Tibial nerve (tissue), 4 donors: ENCODE data around the gene VCAM1. TPM values are rescaled to one million over a fixed set of nuclear protein-coding genes. Genes with fewer than 3 reads are reported as not detected.

Experiments
- DNase-seq, 2 donors: peaks; one replicate each; pipeline ENCODE4 v3.0.0-alpha.2; 2019; ENCODE audit warnings: low spot score in 2 of 2
- H3K27ac ChIP-seq, 4 donors: fragments of 200-600 bp; sonication (generic) in 3 of 4; one replicate each; pipeline ENCODE4 v1.5.1; 2017 to 2019; ENCODE audit warnings: mild to moderate bottlenecking in 1 of 4
- H3K27me3 ChIP-seq, 2 donors: fragments of 200-600 bp; sonication (generic) in 1 of 2; one replicate each; pipeline versions ENCODE4 v1.5.1 to v1.6.0; 2017 to 2019
- H3K36me3 ChIP-seq, 3 donors: fragments of 200-600 bp; sonication (generic); one replicate each; pipeline ENCODE4 v1.5.1; 2018 to 2019
- H3K4me1 ChIP-seq, 4 donors: fragments of 200-600 bp; sonication (generic) in 3 of 4; one replicate each; pipeline ENCODE4 v1.5.1; 2017 to 2019
- H3K4me3 ChIP-seq, 4 donors: fragments of 200-600 bp; sonication (generic) in 3 of 4; one replicate each; pipeline ENCODE4 v1.5.1; 2017 to 2019; ENCODE audit warnings: mild to moderate bottlenecking in 1 of 4, moderate library complexity in 1 of 4
- H3K9me3 ChIP-seq, 4 donors: fragments of 200-600 bp; sonication (generic) in 3 of 4; one replicate each; pipeline ENCODE4 v1.5.1; 2017 to 2019
- EP300 ChIP-seq, 2 donors: sonication (generic); formaldehyde crosslinking; IDR thresholded peaks; one replicate each; pipeline ENCODE4 v1.6.1; 2017; ENCODE audit warnings: antibody characterized with exemption in 2 of 2, mild to moderate bottlenecking in 1 of 2
- POLR2A ChIP-seq, 2 donors: fragments of 450-650 bp; IDR thresholded peaks; one replicate each; pipeline ENCODE4 v1.6.1; 2017; ENCODE audit warnings: antibody characterized with exemption in 2 of 2, mild to moderate bottlenecking in 2 of 2, moderate library complexity in 2 of 2
- WGBS, 2 donors: methylation state at CpG; one replicate each; pipeline ENCODE4 v1.1.5; 2018; 5-methylcytosine and 5-hydroxymethylcytosine counted together
- total RNA-seq, 4 donors: library from RNA; depleted of rRNA; stranded (reverse); fragments of >200 nt; gene quantifications; one replicate each; pipeline ENCODE4 v1.1.0, GENCODE V29; 2016
- TF ChIP-seq, protein P1 (sequence below), 5 experiments: fragments of 200-600 bp in 3 of 5; fragments of 450-650 bp in 2 of 5; sonication (generic) in 3 of 5; IDR thresholded peaks; one replicate each; pipeline ENCODE4 v1.5.1; 2016 to 2019; ENCODE audit warnings: antibody characterized with exemption in 5 of 5, mild to moderate bottlenecking in 3 of 5, moderate library complexity in 2 of 5

VCAM1 gene
- total RNA-seq, 4 donors from 2014 or later, result 5.1 to 21.2 (median 9.8) TPM

DNA sequence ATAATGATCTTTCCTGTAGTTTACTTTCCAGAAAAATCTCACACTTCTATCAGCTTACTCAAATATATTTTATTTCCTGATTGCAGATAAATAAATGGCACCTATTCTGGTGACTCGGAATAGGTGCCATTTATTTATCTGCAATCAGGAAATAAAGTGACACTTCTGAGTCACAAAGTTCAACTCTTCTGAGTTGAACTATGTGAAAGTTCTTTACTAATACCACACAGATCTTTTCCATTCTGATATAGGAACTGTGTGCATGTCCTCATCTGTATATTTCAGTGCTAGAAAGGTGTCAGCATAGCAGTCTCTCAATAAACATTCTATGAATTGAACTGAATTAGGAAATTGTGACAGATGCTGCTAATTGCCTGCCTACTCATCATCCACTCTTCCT, 4.9 kb upstream of the VCAM1 start:
- no peaks in the 10 kb centered on the region for H3K9me3 ChIP-seq
- TF ChIP-seq, protein P1, sequence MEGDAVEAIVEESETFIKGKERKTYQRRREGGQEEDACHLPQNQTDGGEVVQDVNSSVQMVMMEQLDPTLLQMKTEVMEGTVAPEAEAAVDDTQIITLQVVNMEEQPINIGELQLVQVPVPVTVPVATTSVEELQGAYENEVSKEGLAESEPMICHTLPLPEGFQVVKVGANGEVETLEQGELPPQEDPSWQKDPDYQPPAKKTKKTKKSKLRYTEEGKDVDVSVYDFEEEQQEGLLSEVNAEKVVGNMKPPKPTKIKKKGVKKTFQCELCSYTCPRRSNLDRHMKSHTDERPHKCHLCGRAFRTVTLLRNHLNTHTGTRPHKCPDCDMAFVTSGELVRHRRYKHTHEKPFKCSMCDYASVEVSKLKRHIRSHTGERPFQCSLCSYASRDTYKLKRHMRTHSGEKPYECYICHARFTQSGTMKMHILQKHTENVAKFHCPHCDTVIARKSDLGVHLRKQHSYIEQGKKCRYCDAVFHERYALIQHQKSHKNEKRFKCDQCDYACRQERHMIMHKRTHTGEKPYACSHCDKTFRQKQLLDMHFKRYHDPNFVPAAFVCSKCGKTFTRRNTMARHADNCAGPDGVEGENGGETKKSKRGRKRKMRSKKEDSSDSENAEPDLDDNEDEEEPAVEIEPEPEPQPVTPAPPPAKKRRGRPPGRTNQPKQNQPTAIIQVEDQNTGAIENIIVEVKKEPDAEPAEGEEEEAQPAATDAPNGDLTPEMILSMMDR (IDR thresholded peaks at IDR 0.05), result no peak
- TF ChIP-seq POLR2A (IDR thresholded peaks at IDR 0.05) (no peak), EP300 (IDR thresholded peaks at IDR 0.05) (no peak)
- WGBS, 2 donors, result 83 to 92% methylated on average over 1 of the region's 1 CpG
- no peaks in the 10 kb centered on the region for H3K36me3 ChIP-seq
- no peak overlapping the region for H3K27ac ChIP-seq
- H3K27me3 ChIP-seq, result no peaks in the 10 kb centered on the region
- no peak for DNase-seq
- H3K4me3 ChIP-seq, result no peak overlapping the region
- H3K4me1 ChIP-seq, result peaks cover 0 to 10% (median 0%) of the 10 kb centered on the region in 4 donors

DNA sequence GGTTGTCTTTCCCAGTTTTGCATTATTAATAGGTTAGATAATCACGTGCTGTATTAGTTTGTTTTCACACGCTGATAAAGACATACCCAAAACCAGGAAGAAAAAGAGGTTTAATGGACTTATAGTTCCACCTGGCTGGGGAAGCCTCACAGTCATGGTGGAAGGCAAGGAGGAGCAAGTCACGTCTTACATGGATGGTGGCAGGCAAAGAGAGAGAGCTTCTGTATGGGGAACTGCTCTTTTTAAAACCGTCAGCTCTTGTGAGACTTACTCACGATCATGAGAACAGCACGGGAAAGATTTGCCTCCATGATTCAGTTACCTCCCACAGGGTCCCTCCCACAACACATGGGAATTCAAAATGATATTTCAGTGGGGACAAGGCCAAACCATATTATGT, 2.3 kb upstream of the VCAM1 start:
- Histone ChIP-seq H3K27ac (no peak overlapping the region), H3K36me3 (no peaks in the 10 kb centered on the region), H3K4me1 (peaks cover 0 to 24% (median 0%) of the 10 kb centered on the region in 4 donors), H3K9me3 (no peaks in the 10 kb centered on the region), H3K4me3 (no peak overlapping the region), H3K27me3 (no peaks in the 10 kb centered on the region)
- TF ChIP-seq, protein P1 (IDR thresholded peaks at IDR 0.05), result no peak
- TF ChIP-seq POLR2A (IDR thresholded peaks at IDR 0.05) (no peak), EP300 (IDR thresholded peaks at IDR 0.05) (no peak)
- 85 to 89% methylated on average over 6 of the region's 6 CpGs for WGBS, 2 donors
- DNase-seq, result no peak

DNA sequence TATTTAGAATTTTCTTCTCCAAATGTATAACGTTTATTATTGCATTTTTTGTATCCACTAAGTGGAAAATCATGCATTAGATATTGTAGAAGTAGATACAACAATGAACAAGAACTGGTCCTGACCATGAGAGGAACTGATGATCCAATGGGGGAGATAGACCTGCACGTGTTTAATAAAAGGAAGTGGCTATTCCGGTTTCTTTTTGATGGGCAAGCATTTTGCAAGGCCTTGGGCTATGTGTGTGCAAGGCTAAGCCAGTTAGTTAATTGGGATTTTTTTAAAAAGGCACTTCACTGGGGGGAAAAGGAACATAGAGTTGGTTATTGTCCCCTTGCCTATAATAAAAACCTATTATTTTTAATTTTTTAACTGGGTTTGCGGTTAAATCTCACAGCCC, 961 bp upstream of the VCAM1 start:
- peak in 1 of 2 donors; percentile 33 for TF ChIP-seq EP300 (IDR thresholded peaks at IDR 0.05)
- TF ChIP-seq, protein P1 (IDR thresholded peaks at IDR 0.05), result no peak
- TF ChIP-seq POLR2A (IDR thresholded peaks at IDR 0.05), result no peak
- H3K27me3 ChIP-seq, result no peaks in the 10 kb centered on the region
- H3K27ac ChIP-seq, result no peak overlapping the region
- H3K9me3 ChIP-seq, result no peaks in the 10 kb centered on the region
- no peak for DNase-seq
- no peaks in the 10 kb centered on the region for H3K36me3 ChIP-seq
- H3K4me3 ChIP-seq, result no peak overlapping the region
- WGBS, 2 donors, result 59 to 63% methylated on average over 4 of the region's 4 CpGs
- H3K4me1 ChIP-seq, result peaks cover 0 to 35% (median 0%) of the 10 kb centered on the region in 4 donors

DNA sequence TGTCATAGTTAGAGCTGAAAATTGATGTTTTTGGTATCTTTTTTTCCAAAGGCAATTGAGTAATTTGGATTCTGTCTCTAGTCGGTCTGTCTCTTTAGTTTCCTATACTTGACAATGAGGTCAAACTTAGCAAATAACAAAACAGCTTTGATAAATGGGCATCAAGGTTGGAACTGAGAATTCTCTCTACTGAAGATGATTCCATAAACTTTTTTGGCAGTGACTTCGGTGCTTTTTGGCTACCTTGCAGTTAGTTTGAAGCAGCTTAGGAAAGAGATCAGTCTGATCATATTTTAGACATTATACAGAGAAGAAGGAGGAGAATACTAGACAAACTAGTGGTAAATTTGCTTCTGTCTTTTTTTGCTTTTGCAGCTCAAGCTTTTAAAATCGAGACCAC, 559 bp downstream of the VCAM1 start:
- Histone ChIP-seq H3K36me3 (no peaks in the 10 kb centered on the region), H3K4me3 (peak overlapping the region in 3 of 4 donors; percentile 5 to 39 (median 7)), H3K27ac (peak overlapping the region in 2 of 4 donors; percentile 3 to 38), H3K27me3 (no peaks in the 10 kb centered on the region), H3K9me3 (no peaks in the 10 kb centered on the region), H3K4me1 (peaks cover 0 to 35% (median 0%) of the 10 kb centered on the region in 4 donors)
- DNase-seq, result no peak
- no peak for TF ChIP-seq EP300 (IDR thresholded peaks at IDR 0.05)
- TF ChIP-seq, protein P1 (IDR thresholded peaks at IDR 0.05), result no peak
- no peak for TF ChIP-seq POLR2A (IDR thresholded peaks at IDR 0.05)
- WGBS, 2 donors, result 42 to 51% methylated on average over 3 of the region's 3 CpGs

DNA sequence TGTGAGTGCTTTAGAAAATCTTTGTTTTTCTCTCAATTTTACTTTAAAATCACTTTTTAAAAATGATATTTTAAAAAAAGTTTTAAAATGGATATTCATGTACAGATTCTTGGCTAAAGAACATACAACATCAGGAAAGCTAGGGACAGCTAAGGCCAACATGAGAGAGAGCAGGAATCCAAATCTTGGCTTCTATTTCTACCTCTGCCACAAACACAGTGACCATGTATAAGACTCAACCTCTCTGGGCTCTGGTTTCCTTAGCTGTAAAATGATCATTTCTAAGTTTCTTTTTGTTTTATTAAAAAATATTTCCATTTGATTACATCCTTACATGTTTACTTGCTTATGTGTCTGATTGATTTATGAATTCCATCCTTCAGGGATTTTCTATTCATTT, 1.2 kb downstream of the VCAM1 start:
- Histone ChIP-seq H3K27me3 (no peaks in the 10 kb centered on the region), H3K36me3 (peaks cover 0 to under 1% (median 0%) of the 10 kb centered on the region in 3 donors), H3K4me1 (peaks cover 0 to 35% (median 0%) of the 10 kb centered on the region in 4 donors), H3K9me3 (no peaks in the 10 kb centered on the region), H3K4me3 (peak overlapping the region in 3 of 4 donors; percentile 5 to 39 (median 30)), H3K27ac (peak overlapping the region in 1 of 4 donors; percentile 38)
- no peak for DNase-seq
- TF ChIP-seq EP300 (IDR thresholded peaks at IDR 0.05), result no peak
- TF ChIP-seq, protein P1 (IDR thresholded peaks at IDR 0.05), result no peak
- TF ChIP-seq POLR2A (IDR thresholded peaks at IDR 0.05), result no peak
